Amygdala (tissue), 56 donors: Measurements from ENCODE around the gene IER5.
"Not testable (repeated sequence)": the region's sequence is repeated elsewhere in the genome, so short reads cannot be mapped to it uniquely, and the experiment has no call there.

Source experiments
- DNase-seq, 56 donors: peaks; one replicate each; lab custom pipeline; 2025; lab: John Stamatoyannopoulos, UW

Gene IER5

DNA sequence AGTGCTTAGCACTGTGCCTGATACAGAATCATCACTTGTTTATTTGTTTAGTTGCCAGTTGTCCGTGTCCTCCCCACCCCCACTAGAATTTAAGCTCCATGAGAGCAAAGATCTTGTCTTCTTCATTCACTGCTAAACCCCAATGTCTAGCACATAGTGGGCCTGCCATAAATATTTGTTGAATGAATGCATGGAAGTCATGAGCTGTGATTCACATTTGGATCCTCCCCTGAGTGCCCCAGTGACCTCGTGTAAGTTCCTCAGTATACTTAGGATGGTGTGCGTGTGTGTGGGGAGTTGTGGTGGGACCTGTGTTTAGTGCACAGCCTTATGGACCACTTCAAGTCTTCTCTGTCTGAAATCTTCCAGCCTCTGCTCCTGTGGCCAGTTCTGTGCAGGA lies 23.1 kb downstream of the IER5 start:
- DNase-seq: no peak

- no peak for DNase-seq
Observed at GRCh38 chr1:181112071-181112929, 23.8 kb downstream of the IER5 start.

DNA sequence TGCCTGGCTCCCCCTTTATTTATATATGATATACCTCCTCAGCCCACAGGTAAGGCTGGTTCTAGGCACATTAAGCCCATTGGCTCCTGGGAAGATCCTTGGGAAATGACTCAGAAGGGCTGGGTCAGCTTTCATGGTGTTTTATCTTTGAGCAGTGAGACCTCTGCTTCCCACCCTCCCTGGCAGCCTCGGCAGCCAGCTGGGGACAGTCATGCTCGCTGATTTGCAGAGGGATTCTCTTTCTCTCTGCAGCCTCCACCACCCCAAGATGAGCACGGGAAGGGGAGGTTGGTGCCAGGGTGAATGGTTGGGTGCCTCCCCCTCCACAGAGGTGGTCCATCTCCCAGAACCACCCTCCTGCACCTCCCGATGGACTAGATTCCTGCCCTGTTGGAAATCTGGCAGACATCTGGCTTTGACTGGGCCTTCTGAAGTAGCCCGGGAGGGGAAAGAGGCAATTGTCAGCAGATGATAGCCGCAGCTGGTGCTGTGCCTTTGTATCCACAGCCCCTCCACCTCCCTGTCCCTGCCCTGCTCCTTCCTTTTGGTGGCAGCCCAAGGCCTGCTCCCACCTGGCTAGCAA lies 24.6 kb downstream of the IER5 start:
- DNase-seq: no peak

DNA sequence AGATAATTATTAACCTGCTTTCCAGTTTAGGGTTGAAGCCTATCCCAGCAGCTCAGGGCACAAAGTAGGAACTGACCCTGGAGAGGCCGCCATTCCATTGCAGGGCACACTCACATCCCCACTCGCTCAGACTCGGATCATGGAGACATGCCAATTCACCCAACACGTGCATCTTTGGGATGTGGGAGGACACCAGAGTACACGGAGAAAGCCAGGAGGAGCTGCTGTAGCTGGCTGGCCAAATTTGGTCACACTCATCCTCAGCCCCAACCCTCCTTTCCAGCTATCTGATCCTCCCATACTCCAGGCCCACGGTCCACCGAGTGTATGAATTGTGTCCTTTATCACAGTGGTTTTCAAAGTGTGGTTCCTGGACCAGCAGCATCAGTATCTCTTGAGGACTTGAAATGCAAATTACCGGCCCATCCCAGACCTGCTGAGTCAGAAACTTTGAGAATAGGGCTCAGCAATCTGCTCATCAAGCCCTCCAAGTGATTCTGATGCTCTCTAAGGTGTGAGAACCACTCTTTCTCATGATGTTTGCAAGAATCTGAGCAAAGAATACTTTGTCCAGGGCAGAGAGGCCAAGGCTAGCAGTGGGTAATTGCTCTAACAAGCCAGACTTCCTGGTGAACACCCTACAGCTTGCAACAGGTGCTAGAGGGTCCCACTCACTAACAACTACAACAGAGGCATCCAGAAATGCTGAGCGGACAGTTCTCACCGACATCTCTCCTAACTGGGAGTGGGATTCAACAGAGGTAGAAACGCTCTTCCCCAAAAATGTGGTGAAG lies 26.3 kb downstream of the IER5 start:
- DNase-seq: no peak

- DNase-seq: no peak
Observed at GRCh38 chr1:181115368-181115684, 26.8 kb downstream of the IER5 start.

DNA sequence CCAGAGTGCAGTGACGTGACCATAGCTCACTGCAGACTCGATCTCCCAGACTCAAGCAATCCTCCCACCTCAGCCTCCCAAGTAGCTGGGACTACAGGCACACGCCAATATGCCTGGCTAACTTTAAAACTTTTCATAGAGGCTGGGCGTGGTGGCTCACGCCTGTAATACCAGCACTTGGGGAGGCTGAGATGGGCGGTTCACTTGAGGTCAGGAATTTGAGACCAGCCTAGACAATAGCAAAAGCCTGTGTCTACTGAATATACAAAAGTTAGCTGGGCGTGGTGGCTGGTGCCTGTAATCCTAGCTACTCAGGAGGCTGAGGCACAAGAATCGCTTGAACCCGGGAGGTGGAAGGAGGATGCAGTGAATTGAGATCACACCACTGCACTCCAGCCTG lies 27.5 kb downstream of the IER5 start:
- not testable (repeated sequence) for DNase-seq

GRCh38 chr1:181116819-181117390 lies 28.4 kb downstream of the IER5 start:
- no peak for DNase-seq

DNA sequence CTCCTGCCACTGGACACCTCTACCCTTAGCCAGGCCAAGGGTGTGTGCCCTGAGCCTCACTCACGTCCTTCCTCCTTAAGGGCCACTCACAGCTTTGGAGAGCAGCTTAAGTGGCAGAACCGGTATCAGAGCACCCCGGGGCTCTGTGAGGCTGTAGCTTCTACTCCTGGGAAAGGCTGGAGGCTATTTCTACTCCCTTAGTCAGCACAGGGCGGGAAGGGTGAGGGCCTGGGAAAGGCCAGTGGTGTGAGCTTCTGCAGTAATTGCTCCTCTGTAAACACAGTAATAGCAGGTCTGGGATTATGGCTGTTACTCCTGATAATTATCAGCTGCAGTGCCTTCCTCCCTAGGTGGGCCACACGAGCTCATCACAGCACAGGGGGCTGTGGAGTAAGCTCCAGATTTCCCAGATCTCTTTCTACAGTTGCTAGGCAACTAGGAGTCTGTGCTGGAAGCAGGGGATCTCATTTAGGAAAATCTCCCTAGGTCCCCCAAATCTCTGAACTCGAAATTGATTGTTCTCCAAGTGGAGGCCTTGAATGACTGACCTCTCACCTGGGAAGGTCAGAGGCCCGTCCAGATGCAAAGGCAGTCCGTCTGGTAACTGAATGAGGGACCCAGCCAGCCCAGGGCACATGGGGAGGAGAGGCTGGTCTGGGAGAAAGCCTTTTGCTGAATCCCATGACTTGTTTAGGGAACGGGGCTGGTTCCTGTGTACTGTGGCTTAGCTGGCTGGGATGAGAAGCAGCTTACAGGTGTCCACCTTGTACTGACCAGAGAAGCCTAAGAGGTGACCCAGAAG lies 29.3 kb downstream of the IER5 start:
- DNase-seq: no peak

GRCh38 chr1:181119093-181119989 lies 30.8 kb downstream of the IER5 start:
- DNase-seq: peak in 1 of 56 donors; percentile 8

GRCh38 chr1:181120924-181121323 lies 32.4 kb downstream of the IER5 start:
- no peak for DNase-seq

GRCh38 chr1:181121498-181121897 lies 33.0 kb downstream of the IER5 start:
- DNase-seq: no peak

GRCh38 chr1:181122222-181122621 lies 33.7 kb downstream of the IER5 start:
- DNase-seq: peak in 1 of 56 donors; percentile 24

GRCh38 chr1:181123173-181123572 lies 34.7 kb downstream of the IER5 start:
- no peak for DNase-seq

DNA sequence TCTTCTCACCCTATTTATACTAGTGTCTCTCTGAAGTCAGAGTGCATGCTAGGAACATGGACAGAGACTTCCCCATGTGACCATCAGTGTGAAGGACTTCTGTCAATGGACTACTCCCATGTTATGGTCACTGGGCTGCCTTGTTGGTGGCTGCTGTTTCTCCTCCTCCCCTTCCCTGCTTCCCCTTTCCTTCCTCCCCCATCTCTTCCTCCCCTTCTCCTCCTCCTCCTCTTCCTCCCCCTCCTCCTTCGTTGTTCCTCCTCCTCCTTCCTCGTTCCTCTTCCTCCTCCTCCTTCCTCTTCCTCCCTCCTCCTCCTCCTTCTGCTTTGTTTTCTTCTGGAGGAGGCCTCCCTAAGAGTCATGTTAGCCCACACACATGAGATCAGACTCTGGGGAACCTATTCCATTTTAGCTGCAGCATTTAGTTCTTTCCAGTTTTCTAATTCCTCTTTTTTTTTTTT lies 35.8 kb downstream of the IER5 start:
- peak in 1 of 56 donors; percentile 46 for DNase-seq

DNA sequence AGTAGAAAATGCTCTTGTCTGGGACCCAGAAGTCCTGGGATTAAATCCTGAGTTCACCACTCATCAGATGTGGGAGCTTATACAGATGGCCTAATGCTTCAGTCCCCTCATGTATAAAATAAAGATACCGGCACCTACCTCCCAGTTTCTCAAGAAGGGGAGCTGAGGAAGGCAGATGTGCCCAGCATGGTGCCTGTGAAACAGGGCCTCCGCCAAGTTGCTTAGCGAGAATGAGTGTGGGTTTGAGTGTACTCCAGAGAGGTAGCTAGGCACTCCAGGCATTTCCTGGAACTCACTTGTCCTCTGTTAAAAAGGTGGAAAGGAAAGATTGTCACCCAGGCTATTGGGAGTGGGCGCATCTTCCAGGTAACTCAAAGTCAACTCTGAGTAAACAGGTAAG lies 37.8 kb downstream of the IER5 start:
- DNase-seq: no peak

DNA sequence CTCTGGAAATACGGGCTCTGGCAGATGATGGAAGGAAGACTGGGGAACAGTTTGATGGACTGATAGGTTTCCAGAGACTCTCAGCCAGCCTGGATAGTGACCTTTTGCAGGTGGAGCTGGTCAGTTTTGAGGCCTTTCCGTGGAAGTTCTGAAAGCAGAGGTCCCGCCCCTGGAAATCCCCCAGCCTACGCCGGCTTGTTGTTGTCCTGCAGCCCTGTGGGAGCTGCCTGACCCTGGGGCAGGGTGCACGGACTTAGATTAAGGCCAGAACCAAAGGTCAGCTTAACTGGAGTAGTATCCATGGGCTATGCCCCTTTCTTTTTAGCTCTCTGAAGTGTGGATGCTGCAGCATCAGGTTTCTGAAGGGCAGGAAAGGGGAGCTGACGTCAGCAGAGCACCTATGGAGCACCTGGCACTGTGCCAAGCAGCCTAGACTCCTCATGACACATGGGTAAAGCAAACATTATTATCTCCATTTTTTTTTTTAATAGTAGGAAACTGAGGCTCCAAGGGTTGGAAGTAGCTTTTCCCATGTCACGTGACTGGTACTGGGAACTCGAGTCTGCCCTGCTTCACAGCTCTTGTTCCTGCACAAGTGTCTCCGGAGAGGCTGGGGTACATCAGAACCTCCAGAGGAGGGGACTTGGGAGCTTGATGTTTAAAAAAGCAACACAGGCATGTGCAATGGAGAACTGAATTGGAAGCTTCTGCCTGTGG lies 38.5 kb downstream of the IER5 start:
- peak in 1 of 56 donors; percentile 57 for DNase-seq

- DNase-seq: no peak
Observed at GRCh38 chr1:181127898-181128453, 39.5 kb downstream of the IER5 start.
